Spinal cord (tissue), 10 donors: Measurements from ENCODE around the gene NHP2. TPM values are rescaled to one million over a fixed set of nuclear protein-coding genes. Genes with fewer than 3 reads are reported as not detected.

Source experiments
- DNase-seq, 6 donors: peaks; one replicate each; pipeline versions ENCODE4 v3.0.0 to v3.0.0-alpha.2; 2013 to 2015; ENCODE audit warnings: low spot score in 6 of 6, low read depth in 4 of 6
- H3K27ac ChIP-seq: one replicate; pipeline ENCODE4 v1.5.1; 2013; ENCODE audit warnings: low read depth, low read length, control low read depth
- H3K27me3 ChIP-seq: one replicate; pipeline ENCODE4 v1.6.1; 2013; ENCODE audit warnings: low read length; ENCODE audit not compliant: control insufficient read depth, insufficient read depth
- H3K36me3 ChIP-seq: one replicate; pipeline ENCODE4 v1.6.1; 2013; ENCODE audit warnings: low read length; ENCODE audit not compliant: control insufficient read depth, insufficient read depth
- H3K4me1 ChIP-seq: one replicate; pipeline ENCODE4 v1.6.1; 2013; ENCODE audit warnings: low read length; ENCODE audit not compliant: control insufficient read depth, insufficient read depth
- H3K4me3 ChIP-seq: one replicate; pipeline ENCODE4 v1.5.1; 2013; ENCODE audit warnings: low read depth, low read length, control low read depth
- H3K9me3 ChIP-seq: one replicate; pipeline ENCODE4 v1.6.1; 2013; ENCODE audit warnings: low read length; ENCODE audit not compliant: control insufficient read depth, insufficient read depth
- WGBS: methylation state at CpG from one replicate; pipeline ENCODE4 v1.1.5; 2013; ENCODE audit warnings: missing lambda C conversion rate; ENCODE audit not compliant: insufficient coverage; 5-methylcytosine and 5-hydroxymethylcytosine counted together
- polyA plus RNA-seq, 2 donors: library from polyadenylated mRNA; unstranded; fragments of 120-200 nt; gene quantifications; one replicate each; pipeline ENCODE4 v1.2.1, GENCODE V29; 2013; ENCODE audit not compliant: insufficient read length in 2 of 2
- total RNA-seq, 2 donors: library from RNA; depleted of rRNA in 1 of 2; stranded (reverse); fragments of 120-200 nt in 1 of 2; fragments of >200 nt in 1 of 2; gene quantifications; one replicate each; pipeline versions ENCODE4 v1.2.3 to v1.2.4, GENCODE V29; 2013 to 2014
- donor health status: healthy.

The NHP2 gene
- total and polyA plus RNA-seq, 4 donors: 58.5 to 155 (median 134) TPM

GRCh38 chr5:178160176-178160575 lies 6.5 kb upstream of the NHP2 start:
- Histone ChIP-seq H3K27me3 (peaks cover 2% of the 10 kb centered on the region), H3K36me3 (no peaks in the 10 kb centered on the region), H3K4me3 (no peak overlapping the region), H3K9me3 (no peaks in the 10 kb centered on the region), H3K4me1 (peaks cover 9% of the 10 kb centered on the region), H3K27ac (no peak overlapping the region)
- 84% methylated on average over 3 of the region's 5 CpGs for WGBS
- DNase-seq: no peak

GRCh38 chr5:178155065-178155464 lies 1.4 kb upstream of the NHP2 start:
- Histone ChIP-seq H3K9me3 (no peaks in the 10 kb centered on the region), H3K36me3 (peaks cover 18% of the 10 kb centered on the region), H3K27me3 (no peaks in the 10 kb centered on the region), H3K27ac (no peak overlapping the region), H3K4me1 (peaks cover 31% of the 10 kb centered on the region), H3K4me3 (no peak overlapping the region)
- WGBS: 75% methylated on average over 8 of the region's 8 CpGs
- DNase-seq: no peak

- DNase-seq: no peak
- Histone ChIP-seq H3K27ac (no peak overlapping the region), H3K4me1 (peaks cover 31% of the 10 kb centered on the region), H3K27me3 (no peaks in the 10 kb centered on the region), H3K36me3 (peaks cover 41% of the 10 kb centered on the region), H3K4me3 (peak overlapping the region; percentile 85), H3K9me3 (no peaks in the 10 kb centered on the region)
- WGBS: 47% methylated on average over 27 of the region's 31 CpGs
These were observed 917 bp downstream of the NHP2 start for GRCh38 chr5:178152491-178153444.

- H3K27ac ChIP-seq: no peak overlapping the region
- H3K27me3 ChIP-seq: no peaks in the 10 kb centered on the region
- peaks cover 57% of the 10 kb centered on the region for H3K36me3 ChIP-seq
- 70% methylated on average over 11 of the region's 11 CpGs for WGBS
- peaks cover 31% of the 10 kb centered on the region for H3K4me1 ChIP-seq
- H3K4me3 ChIP-seq: no peak overlapping the region
- no peaks in the 10 kb centered on the region for H3K9me3 ChIP-seq
- DNase-seq: no peak
These were observed 2.5 kb downstream of the NHP2 start for GRCh38 chr5:178150977-178151734.

GRCh38 chr5:178149199-178149932 lies 4.3 kb downstream of the NHP2 start:
- no peak overlapping the region for H3K27ac ChIP-seq
- peaks cover 74% of the 10 kb centered on the region for H3K36me3 ChIP-seq
- no peaks in the 10 kb centered on the region for H3K9me3 ChIP-seq
- no peaks in the 10 kb centered on the region for H3K27me3 ChIP-seq
- no peak for DNase-seq
- peaks cover 22% of the 10 kb centered on the region for H3K4me1 ChIP-seq
- WGBS: 92% methylated on average over 9 of the region's 11 CpGs
- H3K4me3 ChIP-seq: no peak overlapping the region

GRCh38 chr5:178147406-178147805 lies 6.3 kb downstream of the NHP2 start:
- Histone ChIP-seq H3K27me3 (no peaks in the 10 kb centered on the region), H3K27ac (no peak overlapping the region), H3K9me3 (no peaks in the 10 kb centered on the region), H3K4me1 (peaks cover 5% of the 10 kb centered on the region), H3K36me3 (peaks cover 91% of the 10 kb centered on the region), H3K4me3 (no peak overlapping the region)
- WGBS: 87% methylated on average over 11 of the region's 15 CpGs
- DNase-seq: no peak

- no peaks in the 10 kb centered on the region for H3K27me3 ChIP-seq
- H3K9me3 ChIP-seq: no peaks in the 10 kb centered on the region
- no peak overlapping the region for H3K4me3 ChIP-seq
- no peak overlapping the region for H3K27ac ChIP-seq
- 59% methylated on average over 12 of the region's 14 CpGs for WGBS
- peak in 2 of 6 donors; percentile 51 to 79 for DNase-seq
- H3K4me1 ChIP-seq: peaks cover under 1% of the 10 kb centered on the region
- H3K36me3 ChIP-seq: peaks cover 91% of the 10 kb centered on the region
These were observed 7.5 kb downstream of the NHP2 start for GRCh38 chr5:178145965-178146820.

- Histone ChIP-seq H3K4me1 (no peaks in the 10 kb centered on the region), H3K4me3 (no peak overlapping the region), H3K36me3 (peaks cover 82% of the 10 kb centered on the region), H3K9me3 (no peaks in the 10 kb centered on the region), H3K27me3 (no peaks in the 10 kb centered on the region), H3K27ac (no peak overlapping the region)
- WGBS: 64% methylated on average over 8 of the region's 10 CpGs
- no peak for DNase-seq
These were observed 9.8 kb downstream of the NHP2 start for GRCh38 chr5:178143901-178144300.

GRCh38 chr5:178143246-178143645 lies 10.4 kb downstream of the NHP2 start:
- no peak overlapping the region for H3K4me3 ChIP-seq
- H3K27me3 ChIP-seq: no peaks in the 10 kb centered on the region
- H3K9me3 ChIP-seq: no peaks in the 10 kb centered on the region
- peaks cover 80% of the 10 kb centered on the region for H3K36me3 ChIP-seq
- no peaks in the 10 kb centered on the region for H3K4me1 ChIP-seq
- 100% methylated on average over 5 of the region's 6 CpGs for WGBS
- no peak overlapping the region for H3K27ac ChIP-seq
- DNase-seq: no peak
